ENCODE measurements around the gene RRP15. TPM values are rescaled to one million over a fixed set of nuclear protein-coding genes. Genes with fewer than 3 reads are reported as not detected.
A peak's percentile ranks its signal among the peaks of the same experiment; 100 is the strongest.

The RRP15 gene
- total and polyA plus RNA-seq, 9 of the 15 experiments (the other 6 are each of a cell fraction or from before 2014, with no cell fraction given) = 9.5 to 58.1 (median 29.3) TPM

DNA sequence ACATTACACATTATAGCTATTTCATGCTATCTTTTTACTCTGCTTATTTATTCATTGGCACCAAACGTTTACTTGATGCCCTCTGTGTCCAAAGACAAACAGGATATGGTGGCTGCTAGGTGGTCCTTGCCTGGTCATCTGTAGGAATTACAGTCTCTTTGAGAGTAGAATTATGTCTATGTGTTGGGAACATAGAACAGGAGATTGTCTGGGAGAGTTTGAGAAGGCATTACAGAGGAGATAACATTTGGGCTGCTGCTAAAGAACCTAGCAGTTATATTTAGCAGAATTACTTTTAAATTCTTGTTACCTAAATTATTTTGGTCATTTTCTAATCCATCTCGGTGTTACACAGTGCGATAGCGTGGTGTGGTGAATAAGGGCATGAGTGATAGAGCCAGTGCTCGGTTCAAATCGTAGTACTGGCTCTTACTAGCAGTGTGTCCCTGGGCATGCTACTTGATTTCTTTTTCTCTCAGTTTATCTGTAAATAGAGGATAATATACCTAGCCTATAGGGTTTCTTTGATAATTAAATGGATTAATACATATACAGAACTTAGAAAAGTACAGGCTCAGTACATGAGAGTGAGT is 20.5 kb downstream of the RRP15 start:
- BruUV-seq (replicated peaks) = no TSS peak
- Histone ChIP-seq H4K20me1 (replicated peaks; ENCODE audit: control insufficient read depth, insufficient read depth, low read length) (no peaks in the 10 kb centered on the region), H3K27ac (ENCODE audit: extremely low read depth, low read depth, low read length) (peak overlapping the region; percentile 63), H3K27me3 (ENCODE audit: control insufficient read depth in 2 of 2, insufficient read depth in 2 of 2, low read length in 2 of 2) (no peaks in the 10 kb centered on the region), H3K4me2 (ENCODE audit: insufficient read depth, low read length) (peak overlapping the region; percentile 53), H3K9ac (ENCODE audit: insufficient read depth in 1 of 2, low read depth in 2 of 2, low read length in 2 of 2) (peak overlapping the region in 1 of 2 experiments; percentile 42; a peak in 2 of 4 replicates), H3K36me3 (ENCODE audit: control insufficient read depth, insufficient read depth, low read length) (peaks cover 71% of the 10 kb centered on the region), H3K4me3 (no peak overlapping the region), H3K4me1 (replicated peaks in 1 of 2; ENCODE audit: control insufficient read depth in 2 of 2, insufficient read depth in 2 of 2, low read length in 2 of 2) (peaks cover 13 to 34% of the 10 kb centered on the region in 2 experiments), H3K9me3 (replicated peaks; ENCODE audit: control insufficient read depth, insufficient read depth, low read depth, low read length) (no peaks in the 10 kb centered on the region), H2AFZ (ENCODE audit: low read depth, low read length) (no peak overlapping the region), H3K79me2 (ENCODE audit: control insufficient read depth, insufficient read depth, low read length) (peaks cover 69% of the 10 kb centered on the region), H3K9me1 (ENCODE audit: control insufficient read depth, insufficient read depth, low read length) (no peaks in the 10 kb centered on the region)
- CTCF ChIA-PET (ENCODE audit: low intra/inter-chr PET ratio) = no interaction called here
- ATAC-seq (peak; percentile 24), FAIRE-seq (no peak), DNase-seq (ENCODE audit: extremely low read depth in 1 of 4, low spot score in 3 of 4) (no peak)
- intact Hi-C loops (cut with micrococcal nuclease) = loop anchor here (2.0 to 10.0 kb wide), 2 partner anchors 45 to 869 kb away; partner anchors contain the start of gene LYPLAL1
- 45% methylated on average over 6 of the region's 6 CpGs for WGBS (ENCODE audit: insufficient coverage, low coverage, missing lambda C conversion rate)
- TF ChIP-seq ZNF133 (CRISPR knock-in tag; IDR thresholded peaks at IDR 0.05) = no peak
- TF ChIP-seq, protein P1, sequence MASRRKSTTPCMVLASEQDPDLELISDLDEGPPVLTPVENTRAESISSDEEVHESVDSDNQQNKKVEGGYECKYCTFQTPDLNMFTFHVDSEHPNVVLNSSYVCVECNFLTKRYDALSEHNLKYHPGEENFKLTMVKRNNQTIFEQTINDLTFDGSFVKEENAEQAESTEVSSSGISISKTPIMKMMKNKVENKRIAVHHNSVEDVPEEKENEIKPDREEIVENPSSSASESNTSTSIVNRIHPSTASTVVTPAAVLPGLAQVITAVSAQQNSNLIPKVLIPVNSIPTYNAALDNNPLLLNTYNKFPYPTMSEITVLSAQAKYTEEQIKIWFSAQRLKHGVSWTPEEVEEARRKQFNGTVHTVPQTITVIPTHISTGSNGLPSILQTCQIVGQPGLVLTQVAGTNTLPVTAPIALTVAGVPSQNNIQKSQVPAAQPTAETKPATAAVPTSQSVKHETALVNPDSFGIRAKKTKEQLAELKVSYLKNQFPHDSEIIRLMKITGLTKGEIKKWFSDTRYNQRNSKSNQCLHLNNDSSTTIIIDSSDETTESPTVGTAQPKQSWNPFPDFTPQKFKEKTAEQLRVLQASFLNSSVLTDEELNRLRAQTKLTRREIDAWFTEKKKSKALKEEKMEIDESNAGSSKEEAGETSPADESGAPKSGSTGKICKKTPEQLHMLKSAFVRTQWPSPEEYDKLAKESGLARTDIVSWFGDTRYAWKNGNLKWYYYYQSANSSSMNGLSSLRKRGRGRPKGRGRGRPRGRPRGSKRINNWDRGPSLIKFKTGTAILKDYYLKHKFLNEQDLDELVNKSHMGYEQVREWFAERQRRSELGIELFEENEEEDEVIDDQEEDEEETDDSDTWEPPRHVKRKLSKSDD (conservative IDR thresholded peaks at IDR 0.05; ENCODE audit: low read length) = no peak
- no peak for TF ChIP-seq EP300 (IDR thresholded peaks at IDR 0.05; ENCODE audit: low read length)
- TF ChIP-seq, protein P2, sequence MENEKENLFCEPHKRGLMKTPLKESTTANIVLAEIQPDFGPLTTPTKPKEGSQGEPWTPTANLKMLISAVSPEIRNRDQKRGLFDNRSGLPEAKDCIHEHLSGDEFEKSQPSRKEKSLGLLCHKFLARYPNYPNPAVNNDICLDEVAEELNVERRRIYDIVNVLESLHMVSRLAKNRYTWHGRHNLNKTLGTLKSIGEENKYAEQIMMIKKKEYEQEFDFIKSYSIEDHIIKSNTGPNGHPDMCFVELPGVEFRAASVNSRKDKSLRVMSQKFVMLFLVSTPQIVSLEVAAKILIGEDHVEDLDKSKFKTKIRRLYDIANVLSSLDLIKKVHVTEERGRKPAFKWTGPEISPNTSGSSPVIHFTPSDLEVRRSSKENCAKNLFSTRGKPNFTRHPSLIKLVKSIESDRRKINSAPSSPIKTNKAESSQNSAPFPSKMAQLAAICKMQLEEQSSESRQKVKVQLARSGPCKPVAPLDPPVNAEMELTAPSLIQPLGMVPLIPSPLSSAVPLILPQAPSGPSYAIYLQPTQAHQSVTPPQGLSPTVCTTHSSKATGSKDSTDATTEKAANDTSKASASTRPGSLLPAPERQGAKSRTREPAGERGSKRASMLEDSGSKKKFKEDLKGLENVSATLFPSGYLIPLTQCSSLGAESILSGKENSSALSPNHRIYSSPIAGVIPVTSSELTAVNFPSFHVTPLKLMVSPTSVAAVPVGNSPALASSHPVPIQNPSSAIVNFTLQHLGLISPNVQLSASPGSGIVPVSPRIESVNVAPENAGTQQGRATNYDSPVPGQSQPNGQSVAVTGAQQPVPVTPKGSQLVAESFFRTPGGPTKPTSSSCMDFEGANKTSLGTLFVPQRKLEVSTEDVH (IDR thresholded peaks at IDR 0.05; ENCODE audit: low read depth, partially characterized antibody) = no peak
- TF ChIP-seq, protein P3, sequence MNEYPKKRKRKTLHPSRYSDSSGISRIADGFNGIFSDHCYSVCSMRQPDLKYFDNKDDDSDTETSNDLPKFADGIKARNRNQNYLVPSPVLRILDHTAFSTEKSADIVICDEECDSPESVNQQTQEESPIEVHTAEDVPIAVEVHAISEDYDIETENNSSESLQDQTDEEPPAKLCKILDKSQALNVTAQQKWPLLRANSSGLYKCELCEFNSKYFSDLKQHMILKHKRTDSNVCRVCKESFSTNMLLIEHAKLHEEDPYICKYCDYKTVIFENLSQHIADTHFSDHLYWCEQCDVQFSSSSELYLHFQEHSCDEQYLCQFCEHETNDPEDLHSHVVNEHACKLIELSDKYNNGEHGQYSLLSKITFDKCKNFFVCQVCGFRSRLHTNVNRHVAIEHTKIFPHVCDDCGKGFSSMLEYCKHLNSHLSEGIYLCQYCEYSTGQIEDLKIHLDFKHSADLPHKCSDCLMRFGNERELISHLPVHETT (CRISPR knock-in tag; conservative IDR thresholded peaks at IDR 0.05 in 1 of 2, IDR thresholded peaks at IDR 0.05 in 1 of 2) = no peak
- TF ChIP-seq, protein P4, sequence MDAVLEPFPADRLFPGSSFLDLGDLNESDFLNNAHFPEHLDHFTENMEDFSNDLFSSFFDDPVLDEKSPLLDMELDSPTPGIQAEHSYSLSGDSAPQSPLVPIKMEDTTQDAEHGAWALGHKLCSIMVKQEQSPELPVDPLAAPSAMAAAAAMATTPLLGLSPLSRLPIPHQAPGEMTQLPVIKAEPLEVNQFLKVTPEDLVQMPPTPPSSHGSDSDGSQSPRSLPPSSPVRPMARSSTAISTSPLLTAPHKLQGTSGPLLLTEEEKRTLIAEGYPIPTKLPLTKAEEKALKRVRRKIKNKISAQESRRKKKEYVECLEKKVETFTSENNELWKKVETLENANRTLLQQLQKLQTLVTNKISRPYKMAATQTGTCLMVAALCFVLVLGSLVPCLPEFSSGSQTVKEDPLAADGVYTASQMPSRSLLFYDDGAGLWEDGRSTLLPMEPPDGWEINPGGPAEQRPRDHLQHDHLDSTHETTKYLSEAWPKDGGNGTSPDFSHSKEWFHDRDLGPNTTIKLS (IDR thresholded peaks at IDR 0.05; ENCODE audit: borderline replicate concordance, low read depth) = no peak
- TF ChIP-seq FOXK2 (conservative IDR thresholded peaks at IDR 0.05 in 1 of 2, IDR thresholded peaks at IDR 0.05 in 1 of 2; ENCODE audit: low read depth in 2 of 2) = no peak
- TF ChIP-seq RAD51 (IDR thresholded peaks at IDR 0.05; ENCODE audit: borderline replicate concordance, low read depth) = no peak
- TF ChIP-seq PCBP2 (IDR thresholded peaks at IDR 0.05; ENCODE audit: low read depth, low read length, poor library complexity, severe bottlenecking) = no peak
- no peak for TF ChIP-seq HDAC6 (IDR thresholded peaks at IDR 0.05; ENCODE audit: low read depth, low read length)
- in situ Hi-C loops (cut with MboI) = no loop called here
- POLR2A ChIA-PET = interaction anchor here (1.2 to 1.5 kb wide), 4 partner anchors 12 to 43 kb away, joined by 3 to 4 read pairs (median 4); no protein-coding TSS in a partner anchor

Data from K562 (cell line).